GM12878 (cell line): ENCODE results near the gene HDAC9. TPM values are rescaled to one million over a fixed set of nuclear protein-coding genes. Genes with fewer than 3 reads are reported as not detected.

Experiments
- ATAC-seq: fragments of 200-7000 bp; cut with Tn5 transposase; 3 replicates; pipeline ENCODE4 v1.9.1; 2020; ENCODE audit warnings: mild to moderate bottlenecking, moderate library complexity
- BruUV-seq: library from RNA; stranded (reverse); fragments of 400-500 nt; replicated peaks from 2 replicates; lab custom pipeline; 2021; lab: Mats Ljungman, UMichigan
- CTCF ChIA-PET: fragments of 300-600 bp; sonication (Branson Sonifier 250); formaldehyde crosslinking; extraction: SDS; loops from one replicate; lab custom pipeline; 2021; ENCODE audit warnings: inconsistent platforms; lab: Yijun Ruan, JAX
- POLR2A ChIA-PET: fragments of 350-600 bp; formaldehyde crosslinking; extraction: SDS; loops from one replicate; lab custom pipeline; 2021; ENCODE audit warnings: inconsistent platforms; lab: Charles Lee
- RAD21 ChIA-PET: fragments of 300-600 bp; sonication (Branson Sonifier 250); formaldehyde crosslinking; loops from one replicate; lab custom pipeline; 2023; ENCODE audit warnings: antibody characterized with exemption; ENCODE audit not compliant: unreplicated experiment; lab: Charles Lee
- SMC1A ChIA-PET: fragments of 300-600 bp; sonication (Branson Sonifier 250); formaldehyde crosslinking; loops from one replicate; lab custom pipeline; 2023; ENCODE audit not compliant: unreplicated experiment, uncharacterized antibody; lab: Charles Lee
- DNase-seq: peaks from one replicate; pipeline ENCODE4 v3.0.0-alpha.2; 2011; ENCODE audit warnings: low read depth, low spot score
- FAIRE-seq: peaks from 3 replicates; lab custom pipeline; 2011; peaks lifted over from hg19 to GRCh38; lab: Jason Lieb, UNC
- H2AFZ ChIP-seq: 2 replicates; pipeline ENCODE4 v1.6.0; 2011; ENCODE audit warnings: low read depth, low read length, control low read depth; ENCODE audit not compliant: control insufficient read depth
- H3K27ac ChIP-seq: 2 replicates; pipeline ENCODE4 v1.5.1; 2011; ENCODE audit warnings: control low read depth; ENCODE audit not compliant: control insufficient read depth, insufficient read depth
- H3K27me3 ChIP-seq, 2 experiments: replicated peaks in 1 of 2; 2 replicates each; pipeline versions ENCODE4 v1.6.0 to v1.6.1; 2011; ENCODE audit warnings: low read length in 1 of 2; ENCODE audit not compliant: control insufficient read depth in 2 of 2, insufficient read depth in 2 of 2
- H3K36me3 ChIP-seq, 2 experiments: 2 replicates each; pipeline ENCODE4 v1.5.1; 2011; ENCODE audit warnings: low read length in 1 of 2; ENCODE audit not compliant: control insufficient read depth in 2 of 2, insufficient read depth in 2 of 2
- H3K4me1 ChIP-seq: 2 replicates; pipeline ENCODE4 v1.6.1; 2011; ENCODE audit warnings: mild to moderate bottlenecking, low read length, moderate library complexity, mixed read lengths; ENCODE audit not compliant: control insufficient read depth, insufficient read depth
- H3K4me2 ChIP-seq: 2 replicates; pipeline ENCODE4 v1.6.0; 2011; ENCODE audit warnings: control low read depth; ENCODE audit not compliant: control insufficient read depth, insufficient read depth
- H3K4me3 ChIP-seq: fragments of 200-600 bp; sonication (generic); 2 replicates; pipeline ENCODE4 v1.5.1; 2016
- H3K79me2 ChIP-seq: 2 replicates; pipeline ENCODE4 v1.6.0; 2011; ENCODE audit warnings: low read length; ENCODE audit not compliant: control insufficient read depth, insufficient read depth
- H3K9ac ChIP-seq: 2 replicates; pipeline ENCODE4 v1.8.0; 2011; ENCODE audit warnings: low read length, control low read depth, mixed read lengths; ENCODE audit not compliant: control insufficient read depth, insufficient read depth
- H3K9me3 ChIP-seq: replicated peaks from 3 replicates; pipeline ENCODE4 v1.5.1; 2011; ENCODE audit warnings: mild to moderate bottlenecking, low read length; ENCODE audit not compliant: control insufficient read depth, insufficient read depth
- H4K20me1 ChIP-seq: 2 replicates; pipeline ENCODE4 v1.6.0; 2011; ENCODE audit not compliant: control insufficient read depth, insufficient read depth
- PML ChIP-seq: IDR thresholded peaks from 2 replicates; pipeline ENCODE4 v1.6.1; 2012; ENCODE audit warnings: low read length, inconsistent platforms
- RB1 ChIP-seq: fragments of 450-650 bp; formaldehyde crosslinking; IDR thresholded peaks from 2 replicates; pipeline ENCODE4 v1.6.1; 2017; ENCODE audit warnings: mild to moderate bottlenecking, borderline replicate concordance
- SUPT20H ChIP-seq: IDR thresholded peaks from 2 replicates; pipeline ENCODE4 v1.6.1; 2011; ENCODE audit warnings: low read depth, mild to moderate bottlenecking, low read length, moderate library complexity, borderline replicate concordance; ENCODE audit not compliant: control insufficient read depth
- WGBS: methylation state at CpG from one replicate; pipeline ENCODE4 v1.1.6; 2016; ENCODE audit warnings: low lambda C conversion rate; ENCODE audit not compliant: insufficient replicate concordance, insufficient coverage; ENCODE audit errors: missing lambda C conversion rate; 5-methylcytosine and 5-hydroxymethylcytosine counted together
- in situ Hi-C: fragments of 300-500 bp; cut with MboI; formaldehyde crosslinking; loops from 9 replicates; pipeline ENCODE4 v1.14.3; 2018; ENCODE audit warnings: mixed read lengths
- intact Hi-C: fragments of 100-400 bp; cut with micrococcal nuclease; formaldehyde crosslinking; loops from one replicate; pipeline ENCODE4 v1.14.2; 2022; ENCODE audit not compliant: unreplicated experiment
- polyA plus RNA-seq, 11 experiments: library from polyadenylated mRNA; depleted of rRNA in 4 of 11; unstranded in 6 of 11; stranded (reverse) in 5 of 11; fragments of >200 nt; fragmentation: Nextera tagmentation in 4 of 11; fragmentation: Illumina TruSeq in 1 of 11; extraction: Ambion mirVana in 4 of 11; extraction: Trizol in 1 of 11; gene quantifications; 1 replicate in 1 of 11; 2 replicates in 10 of 11; pipeline versions ENCODE4 v1.2.1 to v1.2.3, GENCODE V29; 2011 to 2016; ENCODE audit warnings: inconsistent platforms in 2 of 11, missing spikeins in 2 of 11, low read depth in 1 of 11
- total RNA-seq, 4 experiments: library from RNA; depleted of rRNA in 3 of 4; stranded (reverse); fragments of >200 nt in 3 of 4; fragmentation: Illumina TruSeq in 1 of 4; extraction: Trizol in 1 of 4; gene quantifications; 2 replicates each; pipeline versions ENCODE4 v1.2.1 to v1.2.3, GENCODE V29; 2013 to 2021
- TF ChIP-seq, protein P1 (sequence below): fragments of 450-650 bp; IDR thresholded peaks from 2 replicates; pipeline ENCODE4 v1.6.1; 2017; ENCODE audit warnings: borderline replicate concordance

Gene HDAC9
- total and polyA plus RNA-seq, 10 of the 15 experiments (the other 5 are each of a cell fraction or from before 2014, with no cell fraction given), result 0.73 to 12.8 (median 0.92) TPM

DNA sequence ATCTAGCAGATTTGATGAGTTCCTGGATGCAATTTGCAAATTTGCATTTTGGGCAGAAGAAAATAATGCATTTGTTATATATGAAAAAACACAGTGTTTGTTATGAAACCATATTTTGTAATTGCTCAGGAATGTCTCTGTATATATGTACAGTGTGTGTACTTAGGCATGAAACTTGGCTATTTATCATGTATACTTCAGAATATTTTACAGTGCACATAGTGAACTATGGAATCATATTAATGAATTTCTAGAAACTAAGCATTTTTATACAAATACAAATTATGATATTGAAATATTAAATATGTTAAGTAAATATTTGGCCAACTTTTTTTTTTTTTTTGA, 514.4 kb downstream of the HDAC9 start:
- H3K27me3 ChIP-seq, result no peaks in the 10 kb centered on the region
- CTCF ChIA-PET, result no interaction called here
- no peaks in the 10 kb centered on the region for H4K20me1 ChIP-seq
- in situ Hi-C loops, result no loop called here
- DNase-seq (no peak), FAIRE-seq (no peak), ATAC-seq (no peak)
- H3K4me2 ChIP-seq, result no peak overlapping the region
- RAD21 ChIA-PET, result no interaction called here
- no peaks in the 10 kb centered on the region for H3K36me3 ChIP-seq
- POLR2A ChIA-PET, result no interaction called here
- no peak for TF ChIP-seq RB1
- TF ChIP-seq PML, result no peak
- TF ChIP-seq, protein P1, sequence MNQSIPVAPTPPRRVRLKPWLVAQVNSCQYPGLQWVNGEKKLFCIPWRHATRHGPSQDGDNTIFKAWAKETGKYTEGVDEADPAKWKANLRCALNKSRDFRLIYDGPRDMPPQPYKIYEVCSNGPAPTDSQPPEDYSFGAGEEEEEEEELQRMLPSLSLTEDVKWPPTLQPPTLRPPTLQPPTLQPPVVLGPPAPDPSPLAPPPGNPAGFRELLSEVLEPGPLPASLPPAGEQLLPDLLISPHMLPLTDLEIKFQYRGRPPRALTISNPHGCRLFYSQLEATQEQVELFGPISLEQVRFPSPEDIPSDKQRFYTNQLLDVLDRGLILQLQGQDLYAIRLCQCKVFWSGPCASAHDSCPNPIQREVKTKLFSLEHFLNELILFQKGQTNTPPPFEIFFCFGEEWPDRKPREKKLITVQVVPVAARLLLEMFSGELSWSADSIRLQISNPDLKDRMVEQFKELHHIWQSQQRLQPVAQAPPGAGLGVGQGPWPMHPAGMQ, result no peak
- SMC1A ChIA-PET, result interaction anchor here (1.5 kb wide), 1 partner anchor 16 kb away, joined by 3 read pairs; no protein-coding TSS in a partner anchor
- H3K79me2 ChIP-seq, result no peaks in the 10 kb centered on the region
- no peaks in the 10 kb centered on the region for H3K4me1 ChIP-seq
- no TSS peak for BruUV-seq
- intact Hi-C loops, result no loop called here
- H3K9me3 ChIP-seq, result no peaks in the 10 kb centered on the region
- H3K27ac ChIP-seq, result no peak overlapping the region
- no peak overlapping the region for H3K4me3 ChIP-seq
- H3K9ac ChIP-seq, result no peak overlapping the region
- no peak overlapping the region for H2AFZ ChIP-seq

DNA sequence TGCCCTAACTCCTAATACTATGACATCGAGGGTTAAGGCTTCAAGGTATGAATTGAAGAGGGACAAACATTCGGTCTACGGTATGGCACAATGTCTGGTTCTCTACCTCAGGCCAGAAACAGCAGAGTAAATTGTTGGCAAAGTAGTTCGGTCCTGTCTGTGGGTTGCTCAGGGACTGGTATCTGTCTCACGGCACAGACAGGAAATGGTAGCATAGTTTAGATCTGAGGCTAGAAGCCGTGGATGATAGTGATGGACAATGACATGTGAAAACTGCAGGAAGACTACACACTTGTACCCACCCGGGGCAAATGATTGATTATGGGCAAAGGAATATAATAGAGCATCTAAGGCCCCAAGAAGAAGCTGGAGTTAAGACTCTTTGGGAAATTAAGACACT, 515.7 kb downstream of the HDAC9 start:
- SMC1A ChIA-PET, result no interaction called here
- Histone ChIP-seq H3K27me3 (no peaks in the 10 kb centered on the region), H3K4me1 (no peaks in the 10 kb centered on the region), H3K79me2 (no peaks in the 10 kb centered on the region), H3K36me3 (no peaks in the 10 kb centered on the region), H3K4me2 (no peak overlapping the region), H4K20me1 (no peaks in the 10 kb centered on the region), H3K4me3 (no peak overlapping the region), H3K27ac (no peak overlapping the region), H2AFZ (no peak overlapping the region), H3K9ac (no peak overlapping the region), H3K9me3 (no peaks in the 10 kb centered on the region)
- RAD21 ChIA-PET, result no interaction called here
- 38% methylated on average over 7 of the region's 7 CpGs for WGBS
- CTCF ChIA-PET, result no interaction called here
- FAIRE-seq (no peak), ATAC-seq (no peak), DNase-seq (no peak)
- BruUV-seq, result no TSS peak
- in situ Hi-C loops, result no loop called here
- intact Hi-C loops, result no loop called here
- POLR2A ChIA-PET, result no interaction called here
- TF ChIP-seq SUPT20H, result no peak
